Measurements from ENCODE around the gene RNF13. TPM values are rescaled to one million over a fixed set of nuclear protein-coding genes. Genes with fewer than 3 reads are reported as not detected.
"Not testable (repeated sequence)": the region's sequence is repeated elsewhere in the genome, so short reads cannot be mapped to it uniquely, and the experiment has no call there.

RNF13 gene
- total RNA-seq, 1 donor from 2014 or later, result 49.9 TPM

DNA sequence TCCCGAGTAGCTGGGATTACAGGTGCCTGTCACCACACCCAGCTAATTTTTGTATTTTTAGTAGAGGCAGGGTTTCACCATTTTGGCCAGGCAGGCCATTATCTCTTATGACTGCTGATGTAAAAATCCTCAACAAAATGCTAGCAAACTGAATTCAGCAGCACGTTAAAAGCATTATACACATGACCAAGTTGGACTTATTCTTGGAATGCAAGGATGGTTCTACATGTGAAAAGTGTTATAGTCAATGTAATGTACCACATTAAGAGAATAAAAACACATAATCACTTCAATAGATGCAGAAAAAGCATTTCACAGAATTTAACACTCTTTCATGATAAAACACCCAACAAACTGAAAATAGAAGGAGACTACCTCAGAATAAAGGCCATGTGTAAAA lies 20.2 kb downstream of the RNF13 start:
- no peak for DNase-seq (ENCODE audit: low read depth)
- H3K27ac Mint-ChIP-seq (ENCODE audit: unreplicated experiment), result no peak overlapping the region
- no peak for TF ChIP-seq EZH2 (IDR thresholded peaks at IDR 0.05; ENCODE audit: insufficient read depth, low read length)
- TF ChIP-seq, protein P1, sequence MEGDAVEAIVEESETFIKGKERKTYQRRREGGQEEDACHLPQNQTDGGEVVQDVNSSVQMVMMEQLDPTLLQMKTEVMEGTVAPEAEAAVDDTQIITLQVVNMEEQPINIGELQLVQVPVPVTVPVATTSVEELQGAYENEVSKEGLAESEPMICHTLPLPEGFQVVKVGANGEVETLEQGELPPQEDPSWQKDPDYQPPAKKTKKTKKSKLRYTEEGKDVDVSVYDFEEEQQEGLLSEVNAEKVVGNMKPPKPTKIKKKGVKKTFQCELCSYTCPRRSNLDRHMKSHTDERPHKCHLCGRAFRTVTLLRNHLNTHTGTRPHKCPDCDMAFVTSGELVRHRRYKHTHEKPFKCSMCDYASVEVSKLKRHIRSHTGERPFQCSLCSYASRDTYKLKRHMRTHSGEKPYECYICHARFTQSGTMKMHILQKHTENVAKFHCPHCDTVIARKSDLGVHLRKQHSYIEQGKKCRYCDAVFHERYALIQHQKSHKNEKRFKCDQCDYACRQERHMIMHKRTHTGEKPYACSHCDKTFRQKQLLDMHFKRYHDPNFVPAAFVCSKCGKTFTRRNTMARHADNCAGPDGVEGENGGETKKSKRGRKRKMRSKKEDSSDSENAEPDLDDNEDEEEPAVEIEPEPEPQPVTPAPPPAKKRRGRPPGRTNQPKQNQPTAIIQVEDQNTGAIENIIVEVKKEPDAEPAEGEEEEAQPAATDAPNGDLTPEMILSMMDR (IDR thresholded peaks at IDR 0.05; ENCODE audit: insufficient read depth, low read depth, low read length), result no peak

DNA sequence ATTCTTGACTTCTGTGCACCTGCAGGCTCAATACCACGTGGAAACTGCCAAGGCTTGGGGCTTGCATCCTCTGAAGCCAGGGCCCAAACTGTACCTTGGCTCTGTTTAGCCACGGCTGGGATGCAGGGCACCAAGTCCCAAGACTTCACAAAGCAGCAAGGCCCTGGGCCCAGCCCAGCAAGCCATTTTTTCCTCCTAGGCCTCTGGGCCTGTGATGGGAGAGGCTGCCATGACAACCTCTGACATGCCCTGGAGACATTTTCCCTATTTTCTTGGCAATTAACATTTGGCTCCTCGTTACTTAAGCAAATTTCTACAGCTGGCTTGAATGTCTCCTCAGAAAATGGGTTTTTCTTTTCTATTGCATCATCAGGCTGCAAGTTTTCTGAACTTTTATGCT lies 25.5 kb downstream of the RNF13 start:
- not testable (repeated sequence) for H3K27me3 Mint-ChIP-seq (ENCODE audit: low read depth, unreplicated experiment); H3K4me3 ChIP-seq (ENCODE audit: insufficient read depth, low read depth, low read length); H3K4me3 Mint-ChIP-seq (ENCODE audit: unreplicated experiment); H3K9ac ChIP-seq (ENCODE audit: low read length); FAIRE-seq; H3K27ac Mint-ChIP-seq (ENCODE audit: unreplicated experiment); H3K4me1 Mint-ChIP-seq (ENCODE audit: low read depth, unreplicated experiment); H3K36me3 ChIP-seq (ENCODE audit: insufficient read depth, low read length); H2AFZ ChIP-seq (ENCODE audit: low read depth, low read length); H3K27me3 ChIP-seq (ENCODE audit: insufficient read depth, low read length); H3K4me1 ChIP-seq (ENCODE audit: insufficient read depth, low read length); H3K4me2 ChIP-seq (ENCODE audit: low read length); H3K27ac ChIP-seq (ENCODE audit: low read depth, low read length); DNase-seq (ENCODE audit: low read depth)
- Histone ChIP-seq H3K9me3 (ENCODE audit: insufficient read depth, low read depth, low read length) (peaks cover 14% of the 10 kb centered on the region), H3K79me2 (ENCODE audit: insufficient read depth, low read length) (peaks cover 47% of the 10 kb centered on the region), H4K20me1 (ENCODE audit: insufficient read depth, low read length) (peaks cover 14% of the 10 kb centered on the region)
- H3K9me3 Mint-ChIP-seq (ENCODE audit: unreplicated experiment), result peaks cover 15% of the 10 kb centered on the region
- peaks cover 11% of the 10 kb centered on the region for H3K36me3 Mint-ChIP-seq (ENCODE audit: low read depth, unreplicated experiment)

More for the DNA sequence above, 20.2 kb downstream of the RNF13 start:
- H3K4me1 Mint-ChIP-seq (ENCODE audit: low read depth, unreplicated experiment), result no peaks in the 10 kb centered on the region
- H3K9ac ChIP-seq (ENCODE audit: low read length), result no peak overlapping the region
- H3K27me3 Mint-ChIP-seq (ENCODE audit: low read depth, unreplicated experiment), result no peaks in the 10 kb centered on the region
- no peaks in the 10 kb centered on the region for H3K36me3 ChIP-seq (ENCODE audit: insufficient read depth, low read length)
- peaks cover 45% of the 10 kb centered on the region for H3K79me2 ChIP-seq (ENCODE audit: insufficient read depth, low read length)
- no peaks in the 10 kb centered on the region for H3K4me1 ChIP-seq (ENCODE audit: insufficient read depth, low read length)
- no peak overlapping the region for H3K4me3 ChIP-seq (ENCODE audit: insufficient read depth, low read depth, low read length)
- no peaks in the 10 kb centered on the region for H3K27me3 ChIP-seq (ENCODE audit: insufficient read depth, low read length)
- FAIRE-seq, result no peak
- H3K9me3 Mint-ChIP-seq (ENCODE audit: unreplicated experiment), result peaks cover 33% of the 10 kb centered on the region
- H2AFZ ChIP-seq (ENCODE audit: low read depth, low read length), result no peak overlapping the region
- peaks cover 7% of the 10 kb centered on the region for H4K20me1 ChIP-seq (ENCODE audit: insufficient read depth, low read length)
- peaks cover 18% of the 10 kb centered on the region for H3K9me3 ChIP-seq (ENCODE audit: insufficient read depth, low read depth, low read length)
- no peak overlapping the region for H3K27ac ChIP-seq (ENCODE audit: low read depth, low read length)
- H3K4me2 ChIP-seq (ENCODE audit: low read length), result no peak overlapping the region
- H3K4me3 Mint-ChIP-seq (ENCODE audit: unreplicated experiment), result no peak overlapping the region
- H3K36me3 Mint-ChIP-seq (ENCODE audit: low read depth, unreplicated experiment), result peaks cover 19% of the 10 kb centered on the region

DNA sequence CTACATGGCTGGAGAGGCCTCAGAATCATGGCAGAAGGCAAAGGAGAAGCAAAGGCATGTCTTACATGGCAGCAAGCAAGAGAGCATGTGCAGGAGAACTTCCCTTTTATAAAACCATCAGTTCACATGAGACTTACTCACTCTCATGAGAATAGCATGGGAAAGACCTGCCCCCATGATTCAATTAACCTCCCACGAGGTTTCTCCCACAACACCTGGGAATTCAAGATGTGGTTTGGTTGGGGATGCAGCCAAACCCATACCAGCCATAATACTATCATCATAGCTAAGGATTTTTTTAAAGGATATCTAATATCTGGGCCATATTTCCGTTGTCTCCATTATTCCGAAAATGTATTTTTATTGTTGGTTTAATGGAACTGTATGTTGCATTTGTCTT lies 26.5 kb downstream of the RNF13 start:
- FAIRE-seq; H3K4me3 Mint-ChIP-seq (ENCODE audit: unreplicated experiment): not testable (repeated sequence)

More for the DNA sequence above, 26.5 kb downstream of the RNF13 start:
- H3K4me1 ChIP-seq (ENCODE audit: insufficient read depth, low read length); H3K9ac ChIP-seq (ENCODE audit: low read length); H3K27ac Mint-ChIP-seq (ENCODE audit: unreplicated experiment); H3K27me3 Mint-ChIP-seq (ENCODE audit: low read depth, unreplicated experiment); H3K4me1 Mint-ChIP-seq (ENCODE audit: low read depth, unreplicated experiment); H2AFZ ChIP-seq (ENCODE audit: low read depth, low read length); H3K27me3 ChIP-seq (ENCODE audit: insufficient read depth, low read length); H3K36me3 ChIP-seq (ENCODE audit: insufficient read depth, low read length); H3K4me3 ChIP-seq (ENCODE audit: insufficient read depth, low read depth, low read length); H3K4me2 ChIP-seq (ENCODE audit: low read length); H3K27ac ChIP-seq (ENCODE audit: low read depth, low read length): not testable (repeated sequence)
- peaks cover 14% of the 10 kb centered on the region for H3K9me3 ChIP-seq (ENCODE audit: insufficient read depth, low read depth, low read length)
- peaks cover 22% of the 10 kb centered on the region for H4K20me1 ChIP-seq (ENCODE audit: insufficient read depth, low read length)
- H3K36me3 Mint-ChIP-seq (ENCODE audit: low read depth, unreplicated experiment), result peaks cover 11% of the 10 kb centered on the region
- peaks cover 11% of the 10 kb centered on the region for H3K9me3 Mint-ChIP-seq (ENCODE audit: unreplicated experiment)
- H3K79me2 ChIP-seq (ENCODE audit: insufficient read depth, low read length), result peaks cover 44% of the 10 kb centered on the region
- DNase-seq (ENCODE audit: low read depth), result peak; percentile 3
